Neural progenitor cell (in vitro differentiated cells): ENCODE data around the gene DNAH5.

Experiments
- CTCF ChIP-seq: fragments of 200-600 bp; sonication (generic); IDR thresholded peaks from 2 replicates; pipeline ENCODE4 v1.5.1; 2017; ENCODE audit warnings: antibody characterized with exemption, mild to moderate bottlenecking
- EZH2 ChIP-seq: fragments of 200-600 bp; sonication (generic); IDR thresholded peaks from 2 replicates; pipeline ENCODE4 v1.6.1; 2017; ENCODE audit warnings: antibody characterized with exemption, mild to moderate bottlenecking, moderate library complexity
- EZH2phosphoT487 ChIP-seq: fragments of 200-600 bp; sonication (generic); IDR thresholded peaks from 2 replicates; pipeline ENCODE4 v1.6.1; 2017; ENCODE audit warnings: antibody characterized with exemption

- TF ChIP-seq CTCF, result no peak
- no peak for TF ChIP-seq EZH2
- no peak for TF ChIP-seq EZH2phosphoT487
These were observed 285.7 kb downstream of the DNAH5 start for GRCh38 chr5:13658761-13659160.
